Stimulated activated CD4-positive, alpha-beta T cell treated with anti-CD3 and anti-CD28 coated beads, TNF-alpha, amount 100 ng/mL, for 24 hours (primary cell): Measurements from ENCODE around the gene RHOT1.
"Not testable (repeated sequence)": the region's sequence is repeated elsewhere in the genome, so short reads cannot be mapped to it uniquely, and the experiment has no call there.

ENCODE experiments used
- DNase-seq, 3 experiments: peaks; one replicate each; pipeline ENCODE4 v3.0.0-alpha.2; 2020; ENCODE audit warnings: low read depth in 3 of 3

Gene RHOT1

DNA sequence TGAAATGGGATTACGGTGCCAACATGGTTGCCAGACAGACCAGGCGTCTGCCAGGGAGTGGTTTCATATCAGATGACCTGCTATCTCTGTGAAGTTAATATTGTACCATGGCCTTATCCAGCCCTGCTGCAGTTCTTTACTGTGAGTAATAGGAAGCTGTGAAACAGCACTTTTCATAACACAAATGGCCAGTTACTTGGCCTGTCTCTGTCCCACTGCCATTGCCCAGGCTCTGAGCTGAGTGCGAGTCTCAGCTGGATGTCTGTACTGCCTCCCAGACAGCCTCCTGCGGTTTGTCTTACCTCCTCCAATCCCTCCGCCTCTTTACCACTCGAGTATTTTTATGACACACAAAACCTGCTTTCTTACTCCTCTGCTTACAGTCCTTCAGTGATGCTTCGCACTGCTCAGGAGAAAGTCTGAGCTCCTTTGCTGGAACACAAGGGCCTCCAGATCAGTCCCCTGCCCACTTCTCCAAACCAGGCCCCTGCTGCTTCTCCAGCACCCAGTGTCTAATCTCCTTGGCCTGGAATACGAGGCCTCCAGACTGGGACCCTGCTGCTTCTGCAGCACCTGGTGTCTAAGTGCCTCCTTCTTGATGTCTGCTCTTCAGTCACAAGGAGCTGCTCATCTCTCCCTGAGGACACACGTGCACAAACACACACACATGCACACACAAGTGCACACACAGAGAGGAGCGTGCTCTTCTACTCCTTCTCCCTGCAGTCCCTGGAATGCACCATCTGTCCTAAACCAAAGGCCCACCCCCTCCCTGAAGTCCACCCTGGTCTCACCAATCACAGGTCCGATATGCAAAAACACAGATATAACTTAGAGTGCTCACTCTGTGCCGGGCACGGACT, 17.1 kb upstream of the RHOT1 start:
- no peak for DNase-seq

DNA sequence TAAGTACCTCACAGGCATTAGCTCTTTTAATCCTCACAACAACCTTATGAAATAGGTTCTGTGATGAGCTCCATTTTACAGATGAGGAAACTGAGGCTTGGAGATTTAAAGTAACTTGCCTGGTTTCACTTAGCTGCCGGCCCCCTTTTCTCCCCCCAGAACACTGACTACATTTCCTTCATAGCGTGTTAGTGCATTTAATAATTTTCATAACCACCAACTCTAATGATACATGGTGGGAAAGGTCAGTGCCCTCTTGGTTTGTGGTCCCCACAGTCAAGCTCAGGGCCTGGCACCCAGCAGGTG, 16.5 kb upstream of the RHOT1 start:
- DNase-seq, result no peak

DNA sequence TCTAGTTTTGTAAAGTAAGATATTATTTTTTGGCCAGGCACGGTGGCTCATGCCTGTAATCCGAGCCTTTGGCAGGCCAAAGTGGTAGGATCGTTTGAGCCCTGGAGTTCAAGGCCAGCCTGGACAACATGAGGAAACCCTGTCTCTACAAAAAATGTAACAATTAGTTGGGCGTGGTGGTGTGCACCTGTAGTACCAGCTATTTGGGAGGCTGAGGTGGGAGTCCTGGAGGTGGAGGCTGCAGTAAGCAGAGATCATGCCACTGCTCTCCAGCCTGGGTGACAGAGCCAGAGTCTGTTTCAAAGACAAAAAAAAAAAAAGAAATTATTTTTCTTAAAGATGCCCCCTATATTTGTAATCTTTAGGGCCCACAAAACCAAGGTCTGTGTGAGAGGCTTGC, 16.0 kb upstream of the RHOT1 start:
- DNase-seq, result no peak

DNA sequence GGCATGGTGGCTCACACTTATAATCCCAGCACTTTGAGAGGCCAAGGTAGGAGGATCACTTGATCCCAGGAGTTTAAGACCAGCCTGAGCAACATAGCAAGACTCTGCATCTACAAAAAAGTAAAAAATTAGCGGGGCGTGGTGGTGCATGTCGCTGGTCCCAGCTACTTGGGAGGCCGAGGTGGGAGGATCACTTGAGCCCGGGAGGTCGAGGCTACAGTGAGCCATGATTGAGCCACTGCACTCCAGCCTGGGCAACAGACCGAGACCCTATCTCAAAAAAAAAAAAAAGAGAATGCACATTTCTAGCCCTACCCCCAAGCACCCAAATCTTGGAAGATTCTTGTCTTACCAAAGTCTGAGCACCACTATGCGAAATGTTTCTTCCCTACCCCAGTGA, 15.6 kb upstream of the RHOT1 start:
- no peak for DNase-seq

DNA sequence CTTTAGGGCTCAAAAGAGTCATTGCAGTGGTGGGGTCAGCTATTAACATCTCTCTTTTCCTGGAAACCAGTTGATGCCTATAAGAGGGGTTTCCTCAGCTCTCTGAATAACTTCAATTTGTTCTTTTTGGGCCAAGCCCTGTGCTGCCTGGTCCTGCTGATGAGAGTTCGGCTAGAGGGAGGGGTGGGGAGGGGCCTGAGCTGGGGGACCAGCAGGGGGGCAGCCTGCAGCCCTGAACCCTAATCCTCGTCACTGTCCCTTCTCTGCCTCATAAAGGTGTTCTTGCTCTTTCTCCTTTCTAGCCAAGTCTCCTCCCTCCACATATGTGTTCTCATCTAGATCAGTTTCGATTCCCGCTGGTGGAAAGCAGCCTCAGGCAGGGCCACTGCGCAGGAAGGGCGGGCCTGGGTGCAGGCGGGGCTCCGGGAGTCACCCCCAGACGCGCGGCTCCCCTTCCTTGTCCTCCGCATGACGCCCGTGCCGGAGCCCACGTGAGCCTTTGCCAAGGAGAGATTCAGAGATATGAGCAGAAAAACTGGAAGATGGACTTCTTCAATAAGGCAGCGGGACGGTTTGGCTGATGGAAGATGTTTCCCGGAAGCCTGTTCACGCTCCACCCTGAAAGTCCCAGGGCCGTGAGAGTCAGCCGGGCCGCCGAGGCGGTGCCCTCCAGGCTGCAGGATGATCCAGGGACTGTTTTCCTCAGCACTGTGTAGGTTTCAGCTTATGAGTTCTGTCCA, 15.0 kb upstream of the RHOT1 start:
- peak; percentile 59 to 77 (median 62) for DNase-seq

DNA sequence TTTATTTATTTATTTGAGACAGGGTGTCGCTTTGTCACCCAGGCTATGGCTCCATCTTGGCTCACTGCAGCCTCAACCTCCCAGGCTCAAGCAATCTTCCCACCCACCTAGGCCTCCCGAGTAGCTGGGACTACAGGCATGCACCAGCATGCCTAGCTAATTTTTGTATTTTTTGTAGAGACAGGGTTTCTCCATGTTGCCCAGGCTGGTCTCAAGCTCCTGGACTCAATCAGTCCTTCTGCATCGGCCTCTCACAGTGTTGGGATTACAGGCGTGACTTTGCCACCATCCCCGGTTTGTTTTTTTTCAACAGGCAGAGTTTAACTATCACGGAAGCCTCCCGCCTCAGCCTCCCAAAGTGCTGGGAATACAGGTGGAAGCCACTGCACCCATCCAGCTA, 13.8 kb upstream of the RHOT1 start:
- DNase-seq, result not testable (repeated sequence)

DNA sequence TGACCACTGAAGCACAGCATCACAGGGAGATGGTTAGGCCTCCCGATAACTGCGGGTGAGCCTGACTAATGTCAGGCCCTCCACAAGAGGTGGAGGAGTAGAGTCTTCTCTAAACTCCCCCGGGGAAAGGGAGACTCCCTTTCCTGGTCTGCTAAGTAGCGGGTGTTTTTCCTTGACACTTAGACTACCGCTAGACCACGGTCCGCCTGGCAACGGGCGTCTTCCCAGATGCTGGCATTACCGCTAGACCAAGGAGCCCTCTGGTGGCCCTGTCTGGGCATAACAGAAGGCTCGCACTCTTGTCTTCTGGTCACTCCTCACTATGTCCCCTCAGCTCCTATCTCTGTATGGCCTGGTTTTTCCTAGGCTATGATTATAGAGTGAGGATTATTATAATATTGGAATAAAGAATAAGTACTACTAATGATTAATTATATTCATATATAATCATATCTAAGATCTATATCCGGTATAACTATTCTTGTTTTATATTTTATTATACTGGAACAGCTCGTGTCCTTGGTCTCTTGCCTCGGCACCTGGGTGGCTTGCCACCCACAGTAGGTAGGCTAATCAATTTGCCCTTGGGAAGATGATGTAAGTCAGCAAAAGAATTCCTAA, 6.7 kb upstream of the RHOT1 start:
- DNase-seq, result peak in 1 of 3 experiments; percentile 29

DNA sequence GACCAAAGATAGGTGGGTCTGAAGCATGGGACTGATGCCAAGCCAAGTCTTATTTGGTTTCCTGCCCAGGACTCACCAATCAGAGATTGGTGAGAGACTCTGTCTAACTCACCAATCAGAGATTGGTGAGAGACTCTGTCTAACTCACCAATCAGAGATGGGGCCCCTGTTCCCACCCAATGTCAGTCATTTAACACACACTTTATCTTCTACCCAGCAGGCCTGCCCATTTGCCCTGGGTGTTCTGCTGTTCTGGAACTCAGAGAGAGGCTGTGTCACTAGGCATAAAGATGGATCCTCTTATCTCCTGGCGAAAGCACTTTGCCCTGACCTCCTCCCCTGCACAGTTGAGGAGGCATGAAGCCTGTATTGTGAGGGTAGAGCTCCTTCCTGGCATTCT, 5.4 kb upstream of the RHOT1 start:
- DNase-seq, result no peak

DNA sequence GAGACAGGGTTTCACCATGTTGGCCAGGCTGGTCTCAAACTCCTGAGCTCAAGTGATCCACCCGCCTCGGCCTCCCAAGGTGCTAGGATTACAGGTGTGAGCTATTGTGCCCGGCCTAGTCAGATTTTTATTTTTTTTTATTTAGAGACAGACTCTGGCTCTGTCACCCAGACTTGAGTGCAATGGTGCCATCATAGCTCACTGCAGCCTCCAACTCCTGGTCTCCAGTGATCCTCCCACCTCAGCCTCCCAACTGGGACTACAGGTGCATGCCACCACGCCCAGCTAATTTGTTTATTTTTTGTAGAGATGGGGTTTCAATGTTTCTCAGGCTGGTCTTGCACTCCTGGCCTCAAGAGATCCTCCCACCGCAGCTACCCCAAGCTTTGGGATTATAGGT, 2.8 kb upstream of the RHOT1 start:
- not testable (repeated sequence) for DNase-seq

DNA sequence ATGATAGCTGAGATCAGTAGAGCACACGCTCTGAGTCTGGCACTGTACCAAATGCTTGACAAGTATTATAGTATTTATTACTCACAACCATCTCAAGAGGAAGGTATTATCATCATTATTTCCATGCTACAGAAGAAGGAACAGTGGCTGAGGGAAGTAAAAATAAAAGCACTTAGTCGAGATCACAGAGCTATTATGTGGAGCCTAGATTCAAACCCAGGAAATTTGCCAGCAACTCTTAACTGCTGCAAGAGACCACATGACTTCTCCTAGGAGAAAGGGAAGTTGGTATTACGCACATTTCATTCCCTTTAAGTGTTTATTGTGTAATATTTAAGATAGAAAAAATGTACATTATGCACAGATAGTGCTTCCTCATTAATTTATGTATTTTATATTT, 1.0 kb upstream of the RHOT1 start:
- no peak for DNase-seq

DNA sequence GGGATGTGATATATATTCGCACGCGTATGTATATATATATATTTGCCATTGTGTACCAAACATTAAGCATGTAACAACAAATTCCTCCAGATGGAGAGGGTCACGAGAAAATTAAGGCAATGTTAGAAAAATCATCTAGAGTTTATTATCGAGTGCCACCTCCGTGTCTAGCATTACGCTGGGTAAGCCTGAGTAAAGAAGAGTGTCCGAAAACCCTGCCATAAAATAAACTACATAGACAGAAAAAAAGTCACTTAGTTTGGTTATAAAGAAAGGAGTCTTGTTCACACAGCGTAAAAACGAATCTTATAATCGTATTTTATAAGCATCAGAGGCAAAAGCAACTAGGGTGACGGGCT, 644 bp upstream of the RHOT1 start:
- no peak for DNase-seq

DNA sequence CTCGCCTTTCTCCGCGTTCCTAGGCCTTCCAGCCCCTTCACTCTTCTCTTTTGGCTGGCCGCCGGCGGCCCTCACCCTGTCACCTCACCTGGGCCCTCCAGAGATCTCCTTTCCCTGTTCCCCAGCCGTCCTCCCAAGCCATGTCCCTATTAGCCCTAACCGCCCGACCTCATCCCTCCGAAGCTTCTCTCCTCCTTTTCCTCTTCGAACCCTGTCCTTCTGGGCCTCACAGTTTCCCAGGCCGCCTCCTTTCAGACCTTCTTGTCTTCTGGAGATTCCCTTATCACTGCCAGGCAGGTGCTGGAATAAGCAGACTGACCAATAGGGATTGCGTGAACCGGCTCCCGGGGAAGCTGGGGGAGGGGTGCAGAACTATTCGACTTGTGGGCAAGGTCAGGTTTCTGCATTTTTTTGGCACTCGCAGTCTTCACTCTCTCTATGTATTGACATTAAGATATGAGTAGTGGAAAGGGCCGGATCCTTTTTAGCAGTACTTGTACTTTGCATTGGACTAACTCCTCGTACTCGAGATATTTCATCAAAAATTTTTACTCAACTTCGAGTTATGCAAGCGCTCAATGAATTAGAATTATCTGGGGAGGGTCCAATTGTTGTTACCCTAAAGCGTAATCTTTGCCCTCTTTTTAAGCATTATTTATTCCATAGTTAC, 690 bp downstream of the RHOT1 start:
- DNase-seq, result peak in 1 of 3 experiments; percentile 7

DNA sequence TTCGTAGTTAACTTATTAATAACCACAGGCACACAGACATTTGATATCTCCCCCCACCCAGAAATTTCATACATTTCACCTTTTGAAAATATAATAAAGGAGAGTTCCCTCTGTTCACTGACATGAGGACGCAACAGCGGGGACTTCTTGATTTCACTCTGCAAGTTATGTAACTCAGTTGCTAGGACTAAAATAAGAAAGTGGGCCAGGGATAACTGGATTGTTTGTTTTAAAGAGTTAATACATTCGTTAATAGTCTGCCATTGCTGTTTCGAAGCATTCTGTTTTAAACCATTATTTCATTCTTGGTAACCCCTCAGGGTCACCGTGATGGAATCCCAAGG, 1.2 kb downstream of the RHOT1 start:
- no peak for DNase-seq

DNA sequence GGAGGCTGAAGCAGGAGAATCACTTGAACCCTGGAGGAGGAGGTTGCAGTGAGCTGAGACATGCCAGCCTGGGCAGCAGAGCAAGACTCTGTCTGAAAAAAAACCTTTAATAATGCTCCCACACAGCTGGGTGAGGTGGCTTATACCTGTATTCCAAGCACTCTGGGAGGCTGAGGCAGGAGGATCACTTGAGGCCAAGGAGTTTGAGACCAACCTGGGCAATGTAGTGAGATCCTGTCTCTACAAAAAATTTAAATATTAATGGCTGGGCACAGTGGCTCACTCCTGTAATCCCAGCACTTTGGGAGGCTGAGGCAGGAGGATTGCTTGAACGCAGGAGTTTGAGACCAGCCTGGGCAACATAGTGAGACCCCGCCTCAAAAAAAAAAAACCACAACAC, 2.1 kb downstream of the RHOT1 start:
- DNase-seq, result not testable (repeated sequence)

DNA sequence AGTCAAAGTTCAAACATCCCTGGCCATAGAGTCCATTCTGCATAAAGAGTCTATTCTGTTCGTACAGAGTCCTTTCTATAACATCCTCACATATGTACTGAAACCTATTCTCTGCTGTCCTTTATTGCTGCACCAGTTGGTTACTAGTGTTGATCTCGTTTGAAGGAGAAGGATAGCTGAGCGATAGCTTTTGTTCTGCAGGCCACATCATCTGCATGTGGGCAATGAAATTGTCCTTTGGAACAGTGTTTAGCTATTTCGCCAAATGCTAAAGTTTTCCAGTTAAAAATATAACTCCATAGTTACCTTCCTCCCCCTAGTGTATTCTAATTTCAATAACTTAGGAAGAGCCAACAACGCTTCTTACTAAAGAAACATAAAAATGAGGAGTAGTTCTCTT, 6.0 kb downstream of the RHOT1 start:
- DNase-seq, result no peak

DNA sequence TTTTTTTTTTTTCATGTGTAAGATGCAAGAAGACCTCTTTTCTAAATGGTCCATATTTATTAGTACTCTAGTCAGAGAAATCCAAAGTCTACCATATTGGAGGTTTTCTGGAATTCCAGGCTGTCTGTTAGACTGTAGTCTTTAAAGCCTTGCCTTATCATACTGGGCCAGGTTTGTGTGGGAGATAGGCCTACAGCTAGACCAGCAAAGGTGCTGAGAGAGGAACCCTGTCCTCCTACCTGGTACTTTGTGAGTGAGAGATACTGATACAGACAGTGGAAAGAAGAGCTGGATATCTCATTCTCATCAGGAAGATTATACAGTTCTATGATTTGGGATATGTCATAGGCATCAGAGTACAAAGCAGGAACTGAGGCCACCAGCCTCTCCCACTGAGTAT, 8.1 kb downstream of the RHOT1 start:
- no peak for DNase-seq

DNA sequence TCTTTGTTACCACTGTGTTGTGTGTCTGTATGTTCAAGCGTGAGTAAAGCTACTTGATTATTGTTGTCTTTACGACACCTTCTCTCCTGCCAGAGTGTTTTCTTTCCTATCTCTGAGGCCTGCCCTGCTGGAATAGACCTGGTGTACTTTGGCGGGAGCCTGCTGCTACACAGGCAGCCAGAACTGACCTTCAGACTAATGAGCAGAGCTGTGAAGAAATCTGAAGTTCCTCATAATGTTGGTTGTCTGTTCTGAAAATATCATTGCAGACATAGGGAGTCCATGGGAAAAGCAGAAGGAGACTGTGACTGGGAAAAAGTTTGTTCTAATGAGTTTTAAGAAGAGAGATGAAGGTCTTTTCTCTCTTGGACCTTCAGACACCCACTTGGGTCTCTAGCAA, 9.8 kb downstream of the RHOT1 start:
- DNase-seq, result no peak

DNA sequence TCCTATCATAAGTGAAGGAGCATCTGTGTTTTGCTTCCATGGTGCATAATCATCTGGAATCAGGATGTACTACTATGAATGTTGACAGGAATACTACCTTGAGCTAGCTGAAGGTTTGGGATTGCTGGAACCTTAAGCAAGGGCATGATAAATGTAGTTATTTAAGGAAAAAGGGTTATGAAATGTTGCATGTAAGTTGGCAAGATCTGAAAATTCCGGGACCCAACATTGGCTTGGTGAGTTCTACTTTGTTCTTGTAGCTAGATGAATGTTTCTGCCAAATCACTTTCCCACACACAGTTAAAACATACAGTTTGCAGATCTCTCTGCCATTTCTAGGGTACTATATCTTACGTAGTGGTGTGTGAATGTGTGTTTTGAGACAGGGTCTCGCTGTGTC, 13.6 kb downstream of the RHOT1 start:
- DNase-seq, result no peak

DNA sequence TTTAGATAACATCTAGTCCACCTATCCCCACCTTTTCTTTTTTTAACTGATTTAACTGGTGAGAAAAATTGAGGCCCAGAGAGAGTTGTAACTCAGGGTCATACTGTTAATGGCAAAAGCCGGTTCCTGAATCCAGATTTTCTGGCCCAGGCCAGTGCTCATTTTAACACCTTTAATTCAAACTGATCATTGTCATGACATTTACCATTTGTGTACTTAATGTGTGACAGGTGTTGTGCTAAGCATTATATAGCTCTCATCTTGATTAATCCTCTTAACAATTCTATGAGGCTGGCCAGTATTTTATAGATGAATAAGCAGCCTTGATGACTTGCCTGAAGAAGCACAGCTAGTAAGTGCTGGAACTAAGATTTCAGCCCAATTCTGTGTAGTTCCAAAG, 14.4 kb downstream of the RHOT1 start:
- no peak for DNase-seq

DNA sequence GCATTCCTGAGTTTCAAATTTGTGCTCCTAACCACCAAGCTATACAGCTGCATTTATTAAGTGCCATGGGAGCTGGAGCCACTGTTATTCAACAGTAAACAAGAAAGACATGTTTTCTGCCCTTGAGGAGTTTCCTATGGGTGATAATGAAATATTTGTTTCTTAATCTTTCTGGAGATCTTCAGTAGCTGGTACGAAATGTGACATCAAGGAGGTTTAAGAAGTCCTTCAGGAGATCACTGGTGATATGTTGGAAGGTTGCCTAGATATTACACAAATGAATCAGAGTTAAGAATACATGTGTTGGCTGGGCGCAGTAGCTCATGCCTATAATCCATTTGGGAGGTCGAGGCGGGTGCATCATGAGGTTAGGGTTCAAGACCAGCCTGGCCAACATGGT, 14.9 kb downstream of the RHOT1 start:
- DNase-seq, result no peak

DNA sequence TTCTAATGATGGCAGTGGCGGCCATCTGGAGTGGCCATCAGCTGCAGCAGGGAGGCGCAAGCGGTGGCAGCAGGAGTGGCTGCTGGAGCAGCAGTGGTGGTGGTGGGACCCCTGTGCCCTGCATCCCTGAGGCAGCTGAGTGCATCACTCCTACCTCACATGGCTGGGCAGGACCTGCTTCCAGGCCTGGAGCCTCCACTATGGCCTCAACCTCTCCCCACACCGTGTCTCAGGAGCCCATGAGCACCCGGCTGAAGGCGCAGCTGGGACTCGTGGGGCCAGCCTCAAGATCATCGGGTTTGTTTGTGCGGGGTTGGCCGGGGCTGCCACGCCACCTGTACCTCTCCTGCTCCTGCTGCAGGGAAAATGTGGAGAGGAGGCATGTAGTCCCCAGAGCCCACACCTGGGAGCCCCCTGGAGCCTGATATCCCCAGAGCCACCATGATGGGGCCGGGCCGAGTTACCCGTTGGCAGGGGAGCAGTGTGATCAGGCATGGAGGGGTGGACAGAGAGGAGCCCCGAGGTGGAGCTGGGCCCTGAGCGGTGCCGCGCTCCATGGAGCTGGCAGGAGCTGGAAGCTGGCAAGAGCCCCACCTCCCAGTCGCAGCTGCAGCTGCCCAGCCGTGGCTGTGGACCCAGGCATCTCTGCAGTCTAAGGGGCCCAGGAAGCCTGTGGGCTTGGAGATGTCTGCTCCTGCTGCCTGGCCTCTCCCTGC, 16.7 kb downstream of the RHOT1 start:
- no peak for DNase-seq
